Measurements from ENCODE around the gene SUSD3. TPM values are rescaled to one million over a fixed set of nuclear protein-coding genes. Genes with fewer than 3 reads are reported as not detected.

Gene SUSD3
- total RNA-seq, 3 donors from 2014 or later: 1.3 to 52.4 (median 45.9) TPM

DNA sequence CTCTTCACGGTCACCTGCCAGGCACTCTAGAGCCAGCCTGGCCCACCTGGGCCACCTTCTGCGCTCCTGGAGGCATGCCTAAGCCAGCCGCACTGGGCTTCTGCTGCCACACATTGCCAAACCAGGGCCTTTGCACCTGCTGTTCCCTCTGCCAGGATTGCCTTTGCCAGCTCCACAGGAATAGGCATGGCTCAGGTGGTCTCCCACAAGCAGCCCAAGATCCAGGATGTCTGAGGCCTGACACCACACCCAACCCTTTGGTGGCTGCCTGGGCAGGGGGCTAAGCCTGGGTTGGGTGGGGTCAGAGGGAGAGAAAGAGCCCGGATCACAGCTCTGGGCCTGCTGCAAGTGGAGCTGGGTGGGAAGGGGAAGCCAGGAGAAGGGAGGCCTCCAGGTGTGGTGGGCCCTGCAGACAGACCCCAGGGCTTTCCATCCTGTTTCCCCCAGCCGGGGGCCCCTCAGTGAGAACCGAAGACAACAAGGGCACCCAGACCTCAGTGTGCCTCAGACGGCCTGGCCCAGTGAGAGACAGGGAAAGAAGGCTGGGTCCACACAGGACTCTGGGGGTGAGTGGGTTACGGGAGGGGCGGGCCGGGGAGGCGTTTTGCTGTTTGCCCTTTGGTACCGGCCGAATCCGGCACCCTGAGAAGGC is 672 bp upstream of the SUSD3 start:
- Histone ChIP-seq H3K4me3 (peak overlapping the region in 2 of 3 donors; percentile 60 to 83), H3K27me3 (no peaks in the 10 kb centered on the region), H3K9me3 (no peaks in the 10 kb centered on the region), H3K4me1 (peaks cover 4 to 5% of the 10 kb centered on the region in 2 donors), H3K27ac (peak overlapping the region; percentile 26 to 62), H3K36me3 (no peaks in the 10 kb centered on the region)
- DNase-seq (ENCODE audit: low spot score in 2 of 2): no peak
- intact Hi-C loops (cut with DNase I; ENCODE audit: low total_unique reads): no loop called here
- TF ChIP-seq POLR2A (IDR thresholded peaks at IDR 0.05): no peak

DNA sequence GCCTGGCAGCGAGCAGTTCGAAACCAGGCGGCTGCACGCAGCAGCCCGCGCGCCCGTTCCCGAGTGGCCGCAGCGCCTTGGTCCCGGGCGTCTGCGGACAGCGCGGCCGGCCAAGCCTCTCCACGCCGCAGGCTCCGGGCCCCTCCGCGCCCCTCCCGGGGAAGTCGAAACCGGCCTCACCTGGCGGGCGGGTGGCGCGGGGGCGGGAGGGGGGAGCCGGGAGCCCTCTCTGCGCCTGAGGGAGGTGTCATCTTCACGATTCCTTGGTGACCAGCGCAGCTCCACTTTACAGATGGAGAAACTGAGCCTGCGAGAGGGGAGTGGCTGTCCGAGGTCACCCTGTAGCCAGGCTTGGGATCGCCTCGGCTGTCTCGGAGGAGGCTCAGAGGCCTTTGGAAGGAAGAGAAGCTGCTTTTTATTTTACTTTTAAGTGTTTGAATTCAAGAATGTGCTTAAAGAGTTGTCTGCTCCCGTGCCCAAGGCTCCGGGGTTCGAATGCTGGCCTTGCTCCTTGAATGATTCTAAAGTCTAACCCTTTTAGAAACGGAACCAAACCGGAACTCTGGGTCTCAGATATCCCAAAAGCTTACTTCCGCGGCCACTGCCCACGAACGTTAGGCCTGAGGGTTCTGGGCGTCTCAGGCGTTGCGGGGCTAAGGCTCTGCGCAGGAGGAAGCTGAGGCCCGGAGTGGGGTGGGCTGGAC is 662 bp downstream of the SUSD3 start:
- H3K36me3 ChIP-seq: no peaks in the 10 kb centered on the region
- H3K27ac ChIP-seq: peak overlapping the region; percentile 26 to 62
- no peak for DNase-seq (ENCODE audit: low spot score in 2 of 2)
- intact Hi-C loops (cut with DNase I; ENCODE audit: low total_unique reads): no loop called here
- H3K4me1 ChIP-seq: peaks cover 4 to 5% of the 10 kb centered on the region in 2 donors
- no peaks in the 10 kb centered on the region for H3K27me3 ChIP-seq
- no peaks in the 10 kb centered on the region for H3K9me3 ChIP-seq
- TF ChIP-seq POLR2A (IDR thresholded peaks at IDR 0.05): no peak
- TF ChIP-seq POLR2AphosphoS5 (IDR thresholded peaks at IDR 0.05): no peak
- no peak for TF ChIP-seq CTCF (IDR thresholded peaks at IDR 0.05)
- peak overlapping the region; percentile 43 to 83 (median 60) for H3K4me3 ChIP-seq

DNA sequence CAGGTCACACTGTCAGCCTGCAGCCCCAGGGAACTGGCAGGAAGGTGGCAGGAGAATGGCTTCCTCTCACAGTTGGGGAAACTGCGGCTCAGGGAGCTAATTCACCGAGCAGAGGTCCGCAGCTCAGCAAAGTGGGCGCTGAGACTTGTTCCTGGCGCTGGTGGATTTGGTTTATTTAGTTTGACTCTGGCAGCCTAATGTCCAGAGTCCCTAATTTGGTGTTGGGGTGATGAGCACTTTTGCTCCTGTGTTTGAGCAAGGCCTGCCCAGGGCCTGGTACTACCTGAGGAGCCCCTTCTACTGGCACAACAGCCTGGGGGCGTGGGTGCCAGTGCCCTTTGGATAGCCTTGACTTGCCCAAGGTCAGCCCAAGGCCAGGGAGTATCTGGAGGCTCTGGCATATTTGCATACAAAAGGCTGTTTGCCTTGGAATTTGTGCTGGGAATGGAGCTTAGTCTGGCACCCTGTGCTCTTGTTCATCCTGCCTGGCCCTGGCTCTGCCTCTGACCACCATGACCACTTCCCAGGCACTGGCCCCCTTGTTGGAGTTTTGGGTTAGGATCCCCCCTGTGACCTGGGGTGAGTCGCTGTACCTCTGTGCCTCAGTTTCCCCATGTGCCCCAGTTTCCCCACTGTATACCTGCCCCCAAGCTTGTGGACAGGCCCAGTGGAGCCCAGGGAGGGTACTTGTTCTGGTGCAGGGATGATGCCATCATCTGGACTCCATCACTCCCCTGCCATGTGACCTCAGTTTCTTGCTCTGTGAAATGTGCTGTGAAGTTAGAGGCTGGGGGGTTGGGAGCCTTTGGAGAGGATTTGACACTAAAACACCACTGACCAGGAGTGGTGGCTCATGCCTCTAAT is 1.4 kb downstream of the SUSD3 start:
- intact Hi-C loops (cut with DNase I; ENCODE audit: low total_unique reads): loop anchor here (10.0 kb wide), 1 partner anchor 1655 kb away; no protein-coding TSS in a partner anchor
- H3K36me3 ChIP-seq: no peaks in the 10 kb centered on the region
- peaks cover 4 to 5% of the 10 kb centered on the region in 2 donors for H3K4me1 ChIP-seq
- TF ChIP-seq CTCF (IDR thresholded peaks at IDR 0.05): no peak
- no peak for TF ChIP-seq POLR2A (IDR thresholded peaks at IDR 0.05)
- no peak for TF ChIP-seq POLR2AphosphoS5 (IDR thresholded peaks at IDR 0.05)
- no peaks in the 10 kb centered on the region for H3K27me3 ChIP-seq
- H3K27ac ChIP-seq: peak overlapping the region; percentile 42 to 62
- DNase-seq (ENCODE audit: low spot score in 2 of 2): no peak
- no peaks in the 10 kb centered on the region for H3K9me3 ChIP-seq
- H3K4me3 ChIP-seq: peak overlapping the region in 2 of 3 donors; percentile 60 to 83

DNA sequence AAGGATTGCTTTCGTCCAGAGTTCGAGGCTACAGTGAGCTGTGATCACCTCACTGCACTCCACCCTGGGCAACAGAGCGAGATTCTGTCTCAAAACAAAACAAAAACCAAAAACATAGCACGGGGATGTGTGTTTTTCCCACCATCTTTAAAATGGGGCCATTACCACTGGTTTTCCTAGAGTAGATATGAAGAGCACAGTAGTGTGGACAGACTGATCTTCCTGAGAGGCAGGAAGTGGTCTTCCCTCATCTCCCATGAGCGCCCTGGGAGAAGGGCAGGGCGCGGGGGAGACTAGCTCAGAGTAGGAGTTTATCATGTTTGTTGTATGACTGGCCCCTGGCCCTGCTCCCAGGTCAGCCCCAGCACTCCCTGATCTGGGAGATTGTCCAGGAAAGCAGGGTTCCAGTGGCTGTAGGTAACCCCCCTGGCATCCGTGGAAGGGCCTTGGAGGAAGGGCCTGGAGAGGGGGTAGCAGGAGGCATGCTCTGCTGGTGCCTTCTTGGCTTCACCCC is 2.3 kb downstream of the SUSD3 start:
- Histone ChIP-seq H3K4me3 (no peak overlapping the region), H3K36me3 (no peaks in the 10 kb centered on the region), H3K4me1 (peaks cover 4 to 5% of the 10 kb centered on the region in 2 donors), H3K9me3 (no peaks in the 10 kb centered on the region), H3K27me3 (no peaks in the 10 kb centered on the region), H3K27ac (peak overlapping the region in 1 of 2 donors; percentile 43)
- TF ChIP-seq CTCF (IDR thresholded peaks at IDR 0.05) (no peak), POLR2A (IDR thresholded peaks at IDR 0.05) (no peak), POLR2AphosphoS5 (IDR thresholded peaks at IDR 0.05) (no peak)
- intact Hi-C loops (cut with DNase I; ENCODE audit: low total_unique reads): loop anchor here (10.0 kb wide), 1 partner anchor 1656 kb away; no protein-coding TSS in a partner anchor
- no peak for DNase-seq (ENCODE audit: low spot score in 2 of 2)

GRCh38 chr9:93061260-93061751 is 2.8 kb downstream of the SUSD3 start:
- Histone ChIP-seq H3K4me1 (peaks cover 4 to 5% of the 10 kb centered on the region in 2 donors), H3K9me3 (no peaks in the 10 kb centered on the region), H3K4me3 (no peak overlapping the region), H3K27ac (peak overlapping the region in 1 of 2 donors; percentile 43), H3K36me3 (no peaks in the 10 kb centered on the region), H3K27me3 (no peaks in the 10 kb centered on the region)
- no peak for DNase-seq (ENCODE audit: low spot score in 2 of 2)
- no peak for TF ChIP-seq POLR2AphosphoS5 (IDR thresholded peaks at IDR 0.05)
- no peak for TF ChIP-seq CTCF (IDR thresholded peaks at IDR 0.05)
- intact Hi-C loops (cut with DNase I; ENCODE audit: low total_unique reads): loop anchor here (10.0 kb wide), 1 partner anchor 1657 kb away; no protein-coding TSS in a partner anchor

Data from breast epithelium (tissue), 4 donors.